T-helper 17 cell (primary cell): ENCODE measurements around the gene OCA2. TPM values are rescaled to one million over a fixed set of nuclear protein-coding genes. Genes with fewer than 3 reads are reported as not detected.

Experiments used
- ATAC-seq: fragments of 150-1000 bp; cut with Tn5 transposase; 2 replicates; pipeline ENCODE4 v1.10.0; 2021; ENCODE audit warnings: mild to moderate bottlenecking, moderate library complexity
- DNase-seq, 3 donors: peaks; one replicate each; pipeline versions ENCODE4 v3.0.0 to v3.0.0-alpha.2; 2020 to 2021
- H3K9me3 ChIP-seq: one replicate; pipeline ENCODE4 v1.7.0; 2013; ENCODE audit warnings: low read length, mild to moderate bottlenecking; ENCODE audit not compliant: control insufficient read depth, poor library complexity, severe bottlenecking
- H3K27ac Mint-ChIP-seq: one replicate; pipeline ENCODE4 v1.8.0; 2022; ENCODE audit warnings: mild to moderate bottlenecking, moderate library complexity, mixed read lengths
- H3K27me3 Mint-ChIP-seq: one replicate; pipeline ENCODE4 v1.8.0; 2022; ENCODE audit warnings: mixed read lengths
- H3K36me3 Mint-ChIP-seq: one replicate; pipeline ENCODE4 v1.8.0; 2022; ENCODE audit warnings: low read depth, mixed read lengths
- H3K4me1 Mint-ChIP-seq: one replicate; pipeline ENCODE4 v1.8.0; 2022; ENCODE audit warnings: mild to moderate bottlenecking, mixed read lengths
- H3K4me3 Mint-ChIP-seq: one replicate; pipeline ENCODE4 v1.8.0; 2022; ENCODE audit warnings: mild to moderate bottlenecking, moderate library complexity, mixed read lengths
- total RNA-seq, 4 donors: library from RNA in 2 of 4; stranded (reverse) in 2 of 4; gene quantifications; one replicate each; pipeline ENCODE4 v1.2.3 and lab custom pipeline; 2022 to 2026

OCA2 gene
- total RNA-seq, 2 donors from 2014 or later, result not detected

DNA sequence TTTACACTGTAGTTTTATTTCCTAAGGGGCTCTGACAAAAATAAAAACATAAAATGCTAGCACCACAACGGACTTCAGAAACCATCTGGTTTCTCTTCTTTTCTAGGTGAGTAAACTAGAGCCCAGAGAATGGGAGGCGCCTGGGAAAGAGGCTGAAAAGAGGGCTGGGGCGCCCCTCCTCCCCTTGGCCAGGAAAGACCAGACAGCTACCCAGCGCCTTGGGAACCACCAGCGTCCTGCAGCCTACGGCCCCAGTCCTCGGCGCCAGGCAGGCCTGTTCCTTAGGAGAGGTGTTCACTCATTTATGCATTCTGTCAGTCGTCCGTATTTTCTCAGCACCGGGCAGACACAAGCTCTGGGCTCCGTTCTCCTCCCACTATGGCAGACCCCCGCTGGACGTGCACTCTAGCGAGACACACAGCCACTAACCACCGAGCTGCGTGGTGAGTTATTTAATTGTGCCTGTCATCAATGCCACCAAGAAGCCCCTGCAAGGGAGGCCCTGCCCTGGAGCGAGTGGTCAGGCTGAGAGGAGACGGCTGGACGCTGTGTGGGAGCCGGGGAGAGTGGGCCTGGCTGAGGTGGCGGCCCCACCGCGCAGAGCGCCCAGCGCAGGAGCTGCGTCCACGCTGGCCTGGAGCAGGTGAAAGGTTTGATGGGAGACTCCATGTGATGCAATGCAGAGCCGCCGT is 294.4 kb downstream of the OCA2 start:
- no peaks in the 10 kb centered on the region for H3K9me3 ChIP-seq
- no peak for ATAC-seq
- no peak for DNase-seq
- Mint-ChIP-seq H3K27me3 (no peaks in the 10 kb centered on the region), H3K4me1 (no peaks in the 10 kb centered on the region), H3K27ac (no peak overlapping the region), H3K4me3 (no peak overlapping the region), H3K36me3 (peaks cover 2% of the 10 kb centered on the region)

DNA sequence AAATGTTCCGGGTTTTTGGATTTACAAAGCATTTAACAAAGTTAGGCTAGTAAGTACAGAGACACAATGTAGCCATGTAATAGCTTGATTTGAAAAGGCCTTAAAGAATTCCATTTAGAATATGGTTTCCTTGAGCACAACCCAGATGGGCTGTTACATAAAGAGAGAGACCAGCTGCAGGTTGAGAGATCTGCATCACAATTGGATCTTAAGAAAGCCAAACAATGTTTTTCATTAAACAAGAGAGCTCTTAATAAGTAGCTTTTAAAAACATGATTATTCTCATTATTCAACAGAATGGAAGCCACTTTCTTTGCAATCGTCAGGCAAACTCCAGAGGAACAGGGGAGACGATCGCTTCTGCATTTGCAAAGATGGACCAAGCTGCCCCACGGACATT is 300.3 kb downstream of the OCA2 start:
- ATAC-seq (no peak), DNase-seq (no peak)
- no peaks in the 10 kb centered on the region for H3K9me3 ChIP-seq
- H3K27me3 Mint-ChIP-seq, result no peaks in the 10 kb centered on the region
- no peak overlapping the region for H3K4me3 Mint-ChIP-seq
- H3K36me3 Mint-ChIP-seq, result peaks cover 2% of the 10 kb centered on the region
- peaks cover 2% of the 10 kb centered on the region for H3K4me1 Mint-ChIP-seq
- H3K27ac Mint-ChIP-seq, result no peak overlapping the region

DNA sequence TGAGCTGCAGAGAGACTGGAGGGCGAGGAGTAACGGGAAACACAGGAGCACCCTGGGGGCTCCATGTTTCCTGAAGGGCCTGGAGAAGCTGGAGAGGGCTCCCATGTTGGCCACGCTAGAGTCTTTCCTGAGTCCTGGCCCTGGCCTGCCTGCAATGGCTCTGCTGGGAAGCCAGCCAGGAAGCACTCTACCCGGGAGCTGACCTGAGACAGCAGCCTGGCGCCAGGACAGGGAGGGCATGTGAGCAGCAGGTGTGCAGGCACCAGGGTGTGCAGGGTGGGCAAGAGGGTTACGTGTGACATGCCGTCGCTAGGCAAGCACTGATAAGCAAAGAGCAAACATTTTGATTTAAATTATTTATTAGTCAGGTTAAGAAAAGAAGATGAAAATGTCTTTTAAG is 301.4 kb downstream of the OCA2 start:
- H3K36me3 Mint-ChIP-seq, result peaks cover 2% of the 10 kb centered on the region
- no peak overlapping the region for H3K27ac Mint-ChIP-seq
- no peak for DNase-seq
- no peak for ATAC-seq
- H3K4me3 Mint-ChIP-seq, result no peak overlapping the region
- H3K9me3 ChIP-seq, result no peaks in the 10 kb centered on the region
- no peaks in the 10 kb centered on the region for H3K27me3 Mint-ChIP-seq
- H3K4me1 Mint-ChIP-seq, result peaks cover 2% of the 10 kb centered on the region

DNA sequence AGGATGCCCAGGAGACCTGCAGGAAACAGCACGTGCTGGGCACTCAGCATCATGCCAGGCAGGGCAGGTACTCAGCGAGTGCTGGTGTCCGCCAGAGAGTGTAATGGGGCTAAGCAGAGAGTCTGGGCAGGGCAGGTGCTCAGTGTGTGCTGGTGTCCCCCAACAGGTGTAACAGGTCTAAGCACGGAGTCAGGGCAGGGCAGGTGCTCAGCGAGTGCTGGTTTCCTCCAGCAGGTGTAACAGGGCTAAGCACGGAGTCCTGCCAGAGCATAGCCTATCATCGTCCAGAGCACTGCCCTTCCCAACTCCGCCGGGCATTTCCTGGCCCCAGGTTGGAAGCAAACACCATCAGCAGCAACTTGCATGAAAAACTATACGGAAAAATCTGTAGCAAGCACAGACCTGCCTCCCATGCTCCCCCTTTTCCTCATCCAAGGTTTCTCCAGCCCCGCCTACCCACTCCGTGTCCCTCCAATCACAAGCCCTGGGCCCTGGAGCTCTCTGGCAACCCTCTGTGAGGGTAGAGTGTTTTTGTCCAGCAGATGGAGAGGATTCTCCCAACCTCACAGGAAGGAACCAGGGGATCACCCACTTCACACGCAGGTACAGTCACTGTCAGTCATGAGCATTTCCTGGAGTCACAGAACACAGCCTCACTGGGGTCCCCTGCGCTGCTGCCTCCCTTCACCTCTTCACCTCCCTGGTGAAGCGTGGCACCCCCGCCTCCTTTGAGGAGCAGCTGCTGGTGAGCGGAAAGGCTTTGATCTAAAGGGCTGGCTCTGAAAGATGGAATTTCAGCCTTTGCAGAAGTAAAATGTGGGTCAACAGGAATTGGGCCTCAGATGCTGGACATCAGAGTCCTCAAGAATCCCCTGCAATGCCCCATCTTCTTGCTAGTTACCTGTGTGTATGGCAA is 302.5 kb downstream of the OCA2 start:
- ATAC-seq (no peak), DNase-seq (no peak)
- H3K27ac Mint-ChIP-seq, result no peak overlapping the region
- peaks cover 2% of the 10 kb centered on the region for H3K36me3 Mint-ChIP-seq
- H3K4me1 Mint-ChIP-seq, result peaks cover 2% of the 10 kb centered on the region
- no peaks in the 10 kb centered on the region for H3K27me3 Mint-ChIP-seq
- no peak overlapping the region for H3K4me3 Mint-ChIP-seq
- H3K9me3 ChIP-seq, result no peaks in the 10 kb centered on the region

DNA sequence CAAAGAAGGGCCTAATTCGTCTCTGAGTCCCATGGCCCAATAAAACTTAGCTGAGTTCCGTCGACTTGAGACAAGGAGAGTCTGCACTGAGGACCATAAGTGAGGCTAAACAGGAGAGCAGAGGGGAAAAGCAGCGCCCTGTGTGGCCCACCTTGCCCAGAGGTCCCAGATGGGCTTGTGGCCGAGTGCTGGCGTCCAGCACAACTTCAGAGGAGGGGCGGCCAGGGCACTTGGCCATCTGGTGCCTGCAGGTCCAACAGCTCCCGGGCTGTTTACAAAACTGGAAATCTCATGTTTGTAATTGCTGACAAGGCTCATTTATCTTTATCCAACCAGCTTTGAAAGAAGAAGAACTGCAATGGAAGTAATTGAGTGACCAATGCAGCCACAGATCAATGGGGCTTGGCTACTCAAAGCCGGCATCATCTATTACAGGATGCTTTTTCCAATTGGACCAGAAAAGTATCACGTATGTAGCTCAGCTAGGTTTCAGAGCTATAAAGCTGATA is 306.3 kb downstream of the OCA2 start:
- no peak for DNase-seq
- Mint-ChIP-seq H3K4me1 (peaks cover 2% of the 10 kb centered on the region), H3K36me3 (peaks cover 1% of the 10 kb centered on the region), H3K27ac (no peak overlapping the region), H3K4me3 (no peak overlapping the region), H3K27me3 (no peaks in the 10 kb centered on the region)
- no peaks in the 10 kb centered on the region for H3K9me3 ChIP-seq
- no peak for ATAC-seq

DNA sequence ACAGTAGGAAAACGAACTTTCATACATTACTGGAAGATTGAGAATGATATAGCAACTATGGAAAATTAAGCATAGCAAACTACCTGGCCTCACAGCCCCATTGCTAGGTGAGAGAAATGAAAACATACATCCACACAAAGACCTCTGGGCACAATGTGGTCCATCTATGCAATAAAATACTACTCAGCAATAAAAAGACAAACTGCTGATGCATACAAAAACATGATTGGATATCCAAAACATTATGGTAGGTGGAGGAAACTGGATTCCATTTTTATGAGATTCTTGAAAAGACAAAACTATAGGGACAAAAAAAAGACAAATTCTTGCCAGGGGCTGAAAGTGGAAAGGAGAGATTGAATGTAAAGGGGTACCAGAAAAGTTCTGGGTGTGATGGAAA is 308.8 kb downstream of the OCA2 start:
- H3K9me3 ChIP-seq, result no peaks in the 10 kb centered on the region
- Mint-ChIP-seq H3K4me3 (no peak overlapping the region), H3K27me3 (no peaks in the 10 kb centered on the region), H3K36me3 (no peaks in the 10 kb centered on the region), H3K27ac (no peak overlapping the region), H3K4me1 (no peaks in the 10 kb centered on the region)
- ATAC-seq (no peak), DNase-seq (no peak)

DNA sequence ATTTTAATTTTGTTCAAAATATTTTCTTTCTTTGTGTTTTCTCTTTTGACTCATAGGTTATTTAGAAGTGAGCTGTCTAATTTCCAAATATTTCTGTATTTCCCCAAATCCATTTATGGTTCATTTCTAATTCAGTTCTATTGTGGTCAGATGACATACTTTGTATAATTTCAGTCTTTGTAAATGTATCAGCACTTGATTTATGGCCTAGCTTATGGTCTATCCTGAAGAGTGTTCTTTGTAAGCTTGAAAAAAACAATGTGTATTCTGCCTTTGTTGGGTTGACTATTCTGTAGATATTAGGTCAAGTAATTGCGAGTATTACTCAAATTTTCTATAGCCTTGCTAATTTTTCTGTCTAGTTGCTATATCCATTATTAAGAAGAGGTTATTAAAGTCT is 311.2 kb downstream of the OCA2 start:
- Mint-ChIP-seq H3K4me3 (no peak overlapping the region), H3K36me3 (no peaks in the 10 kb centered on the region), H3K4me1 (no peaks in the 10 kb centered on the region), H3K27ac (no peak overlapping the region), H3K27me3 (no peaks in the 10 kb centered on the region)
- no peaks in the 10 kb centered on the region for H3K9me3 ChIP-seq
- DNase-seq, result no peak
- no peak for ATAC-seq

DNA sequence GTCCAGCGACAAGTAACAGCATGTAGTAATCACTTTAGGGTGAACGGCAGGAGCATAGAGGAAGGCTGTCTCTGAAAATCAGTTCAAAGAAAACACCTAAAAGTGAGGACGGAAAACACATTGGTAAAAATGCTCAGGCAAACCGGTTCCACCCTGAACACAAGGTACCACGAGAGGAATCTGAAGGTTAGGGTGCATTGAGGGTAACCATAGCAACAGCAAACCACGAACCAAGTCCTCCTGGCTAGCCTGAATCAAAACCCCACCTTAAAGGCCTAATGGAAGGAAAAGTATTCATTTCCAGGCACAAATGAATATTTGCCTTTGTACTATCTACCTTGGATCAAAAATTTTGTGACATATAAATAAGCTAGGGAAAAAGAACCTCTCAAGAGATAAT is 315.0 kb downstream of the OCA2 start:
- no peak overlapping the region for H3K4me3 Mint-ChIP-seq
- ATAC-seq, result no peak
- no peak overlapping the region for H3K27ac Mint-ChIP-seq
- no peaks in the 10 kb centered on the region for H3K36me3 Mint-ChIP-seq
- H3K4me1 Mint-ChIP-seq, result no peaks in the 10 kb centered on the region
- H3K27me3 Mint-ChIP-seq, result no peaks in the 10 kb centered on the region
- H3K9me3 ChIP-seq, result no peaks in the 10 kb centered on the region
- no peak for DNase-seq

DNA sequence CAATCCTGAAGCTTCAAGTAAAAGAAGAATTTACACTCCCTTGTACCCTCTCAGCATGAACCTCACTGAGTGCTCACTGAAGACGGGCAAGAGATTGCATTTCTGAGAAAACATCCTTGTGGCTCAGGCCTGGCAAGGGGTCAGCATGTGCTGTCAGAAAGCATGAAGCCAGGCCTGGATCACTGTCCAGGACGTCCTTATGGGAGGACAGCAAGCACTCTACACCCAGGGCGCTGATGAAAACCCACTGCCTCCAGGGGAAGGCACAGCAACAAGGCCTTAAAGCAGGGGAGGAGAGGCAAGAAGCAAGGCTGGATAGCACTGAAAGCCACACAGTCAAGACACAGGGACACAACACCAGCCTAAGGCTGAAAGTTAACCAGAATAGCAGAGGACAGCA is 315.4 kb downstream of the OCA2 start:
- no peaks in the 10 kb centered on the region for H3K27me3 Mint-ChIP-seq
- H3K4me3 Mint-ChIP-seq, result no peak overlapping the region
- no peaks in the 10 kb centered on the region for H3K4me1 Mint-ChIP-seq
- no peak for ATAC-seq
- no peak overlapping the region for H3K27ac Mint-ChIP-seq
- H3K36me3 Mint-ChIP-seq, result no peaks in the 10 kb centered on the region
- DNase-seq, result no peak
- H3K9me3 ChIP-seq, result no peaks in the 10 kb centered on the region

DNA sequence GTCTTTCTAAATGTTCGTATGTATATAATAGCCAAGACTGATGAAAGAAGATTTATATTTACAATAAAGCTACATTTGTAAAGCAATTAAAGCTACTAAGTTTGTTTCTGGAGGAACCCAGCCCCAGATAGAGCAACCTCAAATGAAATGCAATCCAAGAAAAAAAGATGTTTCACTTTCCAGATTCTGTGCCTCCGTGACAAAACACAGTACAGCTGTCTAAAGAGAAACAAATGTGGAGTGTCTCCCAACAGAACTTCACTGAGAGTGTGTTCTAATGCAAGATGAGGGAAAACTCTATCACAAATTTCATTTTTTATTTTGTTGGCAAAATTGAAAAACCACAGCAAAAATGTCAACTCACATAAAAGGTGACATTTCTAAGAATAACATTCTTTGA is 317.0 kb downstream of the OCA2 start:
- Mint-ChIP-seq H3K36me3 (no peaks in the 10 kb centered on the region), H3K4me1 (no peaks in the 10 kb centered on the region), H3K4me3 (no peak overlapping the region), H3K27me3 (no peaks in the 10 kb centered on the region), H3K27ac (no peak overlapping the region)
- no peaks in the 10 kb centered on the region for H3K9me3 ChIP-seq
- DNase-seq (no peak), ATAC-seq (no peak)

DNA sequence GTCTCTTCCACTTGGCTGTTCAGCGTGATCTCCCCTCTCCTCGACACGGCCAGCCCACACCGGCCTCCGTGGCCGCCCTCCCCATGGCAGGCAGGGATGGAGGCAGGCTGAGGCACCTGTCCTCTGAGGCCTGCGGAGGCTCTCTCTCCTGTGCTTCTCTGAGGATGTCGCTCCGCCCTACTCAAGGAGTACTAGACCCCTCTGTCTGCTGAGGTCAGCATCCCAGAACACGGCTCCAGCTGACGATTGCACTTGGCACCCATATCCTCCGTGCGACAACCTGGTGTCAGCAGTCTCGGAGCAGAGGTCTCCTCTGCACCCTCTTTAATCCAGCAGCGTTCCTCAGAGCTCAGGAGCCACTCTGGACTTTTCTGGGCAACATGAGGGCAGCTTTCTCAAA is 322.6 kb downstream of the OCA2 start:
- Mint-ChIP-seq H3K27ac (no peak overlapping the region), H3K27me3 (no peaks in the 10 kb centered on the region), H3K4me3 (no peak overlapping the region), H3K4me1 (no peaks in the 10 kb centered on the region), H3K36me3 (no peaks in the 10 kb centered on the region)
- no peak for ATAC-seq
- H3K9me3 ChIP-seq, result no peaks in the 10 kb centered on the region
- no peak for DNase-seq

DNA sequence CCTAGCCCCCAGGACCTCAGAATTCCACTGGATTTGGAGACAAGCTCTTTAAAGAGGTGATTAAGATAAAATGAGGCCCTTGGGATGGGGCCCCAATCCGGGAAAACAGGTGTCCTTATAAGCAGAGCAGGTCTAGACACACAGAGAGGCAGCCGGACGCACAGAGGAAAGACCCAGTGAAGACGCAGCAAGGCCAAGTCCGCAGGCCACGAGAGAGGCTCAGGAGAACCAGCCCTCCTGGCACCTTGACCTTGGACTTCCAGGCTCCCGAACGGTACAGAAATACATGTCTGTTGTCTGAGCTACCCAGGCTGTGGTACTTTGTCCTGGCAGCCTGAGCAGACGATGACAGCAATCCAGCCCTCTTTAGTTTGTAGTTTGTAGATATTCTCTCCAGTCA is 324.5 kb downstream of the OCA2 start:
- Mint-ChIP-seq H3K27ac (no peak overlapping the region), H3K4me1 (no peaks in the 10 kb centered on the region), H3K36me3 (no peaks in the 10 kb centered on the region), H3K4me3 (no peak overlapping the region), H3K27me3 (no peaks in the 10 kb centered on the region)
- DNase-seq, result no peak
- H3K9me3 ChIP-seq, result no peaks in the 10 kb centered on the region
- no peak for ATAC-seq

DNA sequence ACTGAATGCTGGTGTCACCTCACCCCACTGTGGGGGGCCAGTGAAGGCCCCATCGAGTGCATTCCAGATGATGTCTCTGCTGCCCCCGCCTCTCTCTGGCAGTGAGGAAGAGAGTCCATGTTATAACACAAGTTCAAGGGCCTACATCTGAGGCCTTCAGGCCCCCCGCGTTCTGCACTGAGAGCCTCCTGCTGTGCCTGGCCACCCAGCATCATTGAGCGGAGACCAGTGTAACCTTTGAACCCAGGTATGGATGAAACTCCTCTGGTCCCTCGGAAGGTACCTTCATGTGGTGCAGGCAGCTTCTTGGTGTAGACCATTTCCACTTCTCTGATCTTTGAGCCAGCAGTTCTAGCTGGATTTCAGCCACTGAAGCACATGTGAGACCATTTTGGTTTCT is 324.9 kb downstream of the OCA2 start:
- no peaks in the 10 kb centered on the region for H3K9me3 ChIP-seq
- DNase-seq (no peak), ATAC-seq (no peak)
- Mint-ChIP-seq H3K4me3 (no peak overlapping the region), H3K4me1 (no peaks in the 10 kb centered on the region), H3K27ac (no peak overlapping the region), H3K36me3 (no peaks in the 10 kb centered on the region), H3K27me3 (no peaks in the 10 kb centered on the region)

DNA sequence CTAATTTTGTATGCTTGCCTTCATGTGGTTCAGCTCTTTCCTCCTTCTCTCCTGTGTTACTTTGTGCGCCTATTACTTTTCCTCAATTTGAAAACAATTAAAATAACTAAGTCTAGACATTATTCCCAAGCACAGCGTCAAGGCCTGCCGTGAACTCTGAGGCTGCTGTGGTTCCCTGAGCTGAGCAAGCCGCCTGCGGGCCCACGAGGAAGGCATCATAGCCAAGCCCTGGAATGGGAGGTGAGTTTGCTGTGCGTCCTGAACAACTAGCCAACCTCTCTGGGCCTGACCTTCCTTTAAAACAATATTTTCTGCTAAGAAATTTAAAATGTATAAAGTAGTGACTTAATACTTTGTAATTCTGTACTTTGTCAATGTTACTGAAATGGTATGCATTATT is 327.2 kb downstream of the OCA2 start:
- no peak for DNase-seq
- Mint-ChIP-seq H3K4me1 (no peaks in the 10 kb centered on the region), H3K27ac (no peak overlapping the region), H3K36me3 (no peaks in the 10 kb centered on the region), H3K27me3 (no peaks in the 10 kb centered on the region), H3K4me3 (no peak overlapping the region)
- ATAC-seq, result no peak
- H3K9me3 ChIP-seq, result no peaks in the 10 kb centered on the region
